PFSK-1 (cell line): Measurements from ENCODE around the gene MAX.

Source experiments
- FOXP2 ChIP-seq: optimal IDR thresholded peaks from 2 replicates; pipeline ENCODE3; 2011; ENCODE audit warnings: borderline replicate concordance, control low read depth, inconsistent platforms; ENCODE audit not compliant: insufficient read depth; ENCODE audit errors: extremely low read length, extremely low read depth
- POLR2AphosphoS5 ChIP-seq: IDR thresholded peaks from 2 replicates; pipeline ENCODE4 v1.6.1; 2012; ENCODE audit warnings: low read depth, mild to moderate bottlenecking, control low read depth, low read length, moderate library complexity
- SIN3A ChIP-seq: IDR thresholded peaks from 2 replicates; pipeline ENCODE4 v1.6.1; 2012; ENCODE audit warnings: mild to moderate bottlenecking, low read length, moderate library complexity, borderline replicate concordance; ENCODE audit not compliant: insufficient read depth
- TAF1 ChIP-seq: IDR thresholded peaks from 2 replicates; pipeline ENCODE4 v1.6.1; 2012; ENCODE audit warnings: low read length, control low read depth, borderline replicate concordance; ENCODE audit not compliant: insufficient read depth
- TF ChIP-seq, protein P1 (sequence below), 2 experiments: IDR thresholded peaks; 2 replicates each; pipeline versions ENCODE4 v1.6.1 to v1.8.0; 2011 to 2012; ENCODE audit warnings: low read depth in 2 of 2, low read length in 2 of 2, control low read depth in 1 of 2, inconsistent platforms in 1 of 2, mild to moderate bottlenecking in 1 of 2, moderate library complexity in 1 of 2; ENCODE audit not compliant: insufficient read depth in 1 of 2

DNA sequence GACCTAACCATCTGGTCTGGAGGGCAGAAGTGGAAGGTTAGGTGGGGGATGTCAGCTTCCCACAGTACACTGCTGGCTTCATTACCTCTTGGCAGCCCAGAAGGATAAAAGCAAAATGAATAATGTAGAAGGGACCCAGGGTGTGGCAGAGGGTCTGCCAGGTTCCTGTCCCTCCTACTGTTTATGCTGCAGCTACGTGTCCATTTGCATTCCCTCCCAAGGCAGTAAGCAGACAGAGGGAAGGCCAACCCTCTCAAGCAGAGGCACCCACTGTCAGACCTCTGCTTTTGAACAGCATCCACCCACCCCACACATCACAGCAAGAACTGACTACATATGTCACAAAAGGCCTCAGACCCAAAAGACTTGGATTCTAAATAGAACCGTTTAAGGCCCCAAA is 19.4 kb downstream of the MAX start:
- TF ChIP-seq, protein P1, sequence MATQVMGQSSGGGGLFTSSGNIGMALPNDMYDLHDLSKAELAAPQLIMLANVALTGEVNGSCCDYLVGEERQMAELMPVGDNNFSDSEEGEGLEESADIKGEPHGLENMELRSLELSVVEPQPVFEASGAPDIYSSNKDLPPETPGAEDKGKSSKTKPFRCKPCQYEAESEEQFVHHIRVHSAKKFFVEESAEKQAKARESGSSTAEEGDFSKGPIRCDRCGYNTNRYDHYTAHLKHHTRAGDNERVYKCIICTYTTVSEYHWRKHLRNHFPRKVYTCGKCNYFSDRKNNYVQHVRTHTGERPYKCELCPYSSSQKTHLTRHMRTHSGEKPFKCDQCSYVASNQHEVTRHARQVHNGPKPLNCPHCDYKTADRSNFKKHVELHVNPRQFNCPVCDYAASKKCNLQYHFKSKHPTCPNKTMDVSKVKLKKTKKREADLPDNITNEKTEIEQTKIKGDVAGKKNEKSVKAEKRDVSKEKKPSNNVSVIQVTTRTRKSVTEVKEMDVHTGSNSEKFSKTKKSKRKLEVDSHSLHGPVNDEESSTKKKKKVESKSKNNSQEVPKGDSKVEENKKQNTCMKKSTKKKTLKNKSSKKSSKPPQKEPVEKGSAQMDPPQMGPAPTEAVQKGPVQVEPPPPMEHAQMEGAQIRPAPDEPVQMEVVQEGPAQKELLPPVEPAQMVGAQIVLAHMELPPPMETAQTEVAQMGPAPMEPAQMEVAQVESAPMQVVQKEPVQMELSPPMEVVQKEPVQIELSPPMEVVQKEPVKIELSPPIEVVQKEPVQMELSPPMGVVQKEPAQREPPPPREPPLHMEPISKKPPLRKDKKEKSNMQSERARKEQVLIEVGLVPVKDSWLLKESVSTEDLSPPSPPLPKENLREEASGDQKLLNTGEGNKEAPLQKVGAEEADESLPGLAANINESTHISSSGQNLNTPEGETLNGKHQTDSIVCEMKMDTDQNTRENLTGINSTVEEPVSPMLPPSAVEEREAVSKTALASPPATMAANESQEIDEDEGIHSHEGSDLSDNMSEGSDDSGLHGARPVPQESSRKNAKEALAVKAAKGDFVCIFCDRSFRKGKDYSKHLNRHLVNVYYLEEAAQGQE (IDR thresholded peaks at IDR 0.05; ENCODE audit: insufficient read depth in 1 of 2, low read depth in 2 of 2, low read length in 2 of 2), result no peak
- TF ChIP-seq POLR2AphosphoS5, result no peak
- TF ChIP-seq SIN3A, result no peak
- TF ChIP-seq TAF1, result no peak
- no peak for TF ChIP-seq FOXP2
